HCT116 (cell line): ENCODE data around the gene CFHR2. TPM values are rescaled to one million over a fixed set of nuclear protein-coding genes. Genes with fewer than 3 reads are reported as not detected.

Experiments
- ATAC-seq: fragments of 200-7000 bp; cut with Tn5 transposase; 2 replicates; pipeline ENCODE4 v1.9.1; 2020; ENCODE audit warnings: mild to moderate bottlenecking, moderate library complexity
- BruUV-seq: library from RNA; stranded (reverse); fragments of 400-500 nt; replicated peaks from 2 replicates; lab custom pipeline; 2021; lab: Mats Ljungman, UMichigan
- CTCF ChIA-PET: fragments of 300-600 bp; sonication (Branson Sonifier 250); formaldehyde crosslinking; loops from one replicate; lab custom pipeline; 2021; ENCODE audit warnings: antibody characterized with exemption; lab: Charles Lee
- POLR2A ChIA-PET: fragments of 300-600, 350-600 bp; sonication (Branson Sonifier 250); formaldehyde crosslinking; loops from one replicate; lab custom pipeline; 2021; ENCODE audit warnings: antibody characterized with exemption; lab: Charles Lee
- RAD21 ChIA-PET, 2 experiments: fragments of 300-600 bp; sonication (Branson Sonifier 250); formaldehyde crosslinking; loops; one replicate each; lab custom pipeline; 2023; ENCODE audit warnings: low total read pairs in 2 of 2; ENCODE audit not compliant: uncharacterized antibody in 2 of 2, unreplicated experiment in 2 of 2, low non-redundant PET in 1 of 2; lab: Charles Lee
- DNase-seq: peaks from one replicate; pipeline ENCODE4 v3.0.0-alpha.2; 2010; ENCODE audit warnings: low read depth, low spot score
- H2AFZ ChIP-seq: fragments of 200-600 bp; shearing (Covaris generic), sonication (generic); 2 replicates; pipeline ENCODE4 v1.6.1; 2017; ENCODE audit warnings: low read depth, mixed run types, mixed read lengths, antibody characterized with exemption, low read length; ENCODE audit not compliant: poor library complexity, severe bottlenecking
- H3K27ac ChIP-seq: 2 replicates; pipeline ENCODE4 v1.5.1; 2012; ENCODE audit warnings: low read depth, low read length
- H3K27me3 ChIP-seq: fragments of 200-600 bp; sonication (generic); 2 replicates; pipeline ENCODE4 v1.6.1; 2016; ENCODE audit warnings: mixed run types, low read length, mixed read lengths; ENCODE audit not compliant: insufficient read depth
- H3K36me3 ChIP-seq, 2 experiments: fragments of 200-500 bp in 1 of 2; fragments of 200-600 bp in 1 of 2; sonication (Bioruptor generic) in 1 of 2; sonication (generic) in 1 of 2; 2 replicates each; pipeline versions ENCODE4 v1.5.1 to v1.6.1; 2014 to 2016; ENCODE audit warnings: low read length in 2 of 2, inconsistent platforms in 1 of 2, mixed read lengths in 1 of 2, mixed run types in 1 of 2; ENCODE audit not compliant: insufficient read depth in 2 of 2, control insufficient read depth in 1 of 2
- H3K4me1 ChIP-seq, 2 experiments: fragments of 200-600 bp in 1 of 2; sonication (generic) in 1 of 2; 2 replicates each; pipeline versions ENCODE4 v1.5.1 to v1.6.1; 2012 to 2017; ENCODE audit warnings: low read length in 2 of 2, inconsistent platforms in 1 of 2, mild to moderate bottlenecking in 1 of 2, mixed read lengths in 1 of 2, mixed run types in 1 of 2, moderate library complexity in 1 of 2; ENCODE audit not compliant: insufficient read depth in 2 of 2, control insufficient read depth in 1 of 2
- H3K4me2 ChIP-seq: fragments of 200-600 bp; sonication (generic); 2 replicates; pipeline ENCODE4 v1.6.1; 2017; ENCODE audit warnings: mixed run types, low read length, mixed read lengths
- H3K4me3 ChIP-seq, 2 experiments: fragments of 200-600 bp in 1 of 2; sonication (generic) in 1 of 2; replicated peaks in 1 of 2; 2 replicates each; pipeline ENCODE4 v1.5.1; 2011 to 2016; ENCODE audit warnings: low read length in 2 of 2, control low read depth in 1 of 2, low read depth in 1 of 2, mild to moderate bottlenecking in 1 of 2, mixed read lengths in 1 of 2, mixed run types in 1 of 2
- H3K79me2 ChIP-seq: fragments of 200-600 bp; sonication (generic); 2 replicates; pipeline ENCODE4 v1.6.1; 2017; ENCODE audit warnings: mild to moderate bottlenecking, mixed run types, low read length, moderate library complexity, mixed read lengths; ENCODE audit not compliant: insufficient read depth
- H3K9ac ChIP-seq: fragments of 200-600 bp; sonication (generic); 2 replicates; pipeline ENCODE4 v1.6.1; 2016; ENCODE audit warnings: low read length, mixed read lengths
- H3K9me2 ChIP-seq: fragments of 200-600 bp; sonication (generic), shearing (Covaris generic); 2 replicates; pipeline ENCODE4 v1.6.1; 2017; ENCODE audit warnings: mixed run types, mild to moderate bottlenecking, moderate library complexity; ENCODE audit not compliant: insufficient read depth
- H3K9me3 ChIP-seq, 2 experiments: fragments of 200-500 bp in 1 of 2; fragments of 200-600 bp in 1 of 2; sonication (Bioruptor generic) in 1 of 2; sonication (generic) in 1 of 2; 2 replicates each; pipeline ENCODE4 v1.6.1; 2014 to 2017; ENCODE audit warnings: low read length in 2 of 2, mixed read lengths in 2 of 2, inconsistent platforms in 1 of 2, low read depth in 1 of 2, mild to moderate bottlenecking in 1 of 2, mixed run types in 1 of 2, moderate library complexity in 1 of 2; ENCODE audit not compliant: control insufficient read depth in 1 of 2, insufficient read depth in 1 of 2
- H4K20me1 ChIP-seq: fragments of 200-600 bp; sonication (generic), shearing (Covaris generic); 2 replicates; pipeline ENCODE4 v1.6.1; 2017; ENCODE audit warnings: mixed run types, mild to moderate bottlenecking, moderate library complexity; ENCODE audit not compliant: insufficient read depth
- CBX3 ChIP-seq: IDR thresholded peaks from 2 replicates; pipeline ENCODE4 v1.6.1; 2012; ENCODE audit warnings: low read depth
- CEBPB ChIP-seq: IDR thresholded peaks from 2 replicates; pipeline ENCODE4 v1.6.1; 2012; ENCODE audit warnings: low read depth
- EGR1 ChIP-seq: IDR thresholded peaks from 2 replicates; pipeline ENCODE4 v1.6.1; 2012; ENCODE audit warnings: low read depth
- ELF1 ChIP-seq: IDR thresholded peaks from 2 replicates; pipeline ENCODE4 v1.6.1; 2012; ENCODE audit warnings: low read depth, borderline replicate concordance
- EZH2 ChIP-seq: fragments of 200-600 bp; sonication (generic); IDR thresholded peaks from 2 replicates; pipeline ENCODE4 v1.6.1; 2017; ENCODE audit warnings: antibody characterized with exemption, mixed run types
- JUND ChIP-seq: IDR thresholded peaks from 2 replicates; pipeline ENCODE4 v1.6.1; 2012
- REST ChIP-seq: IDR thresholded peaks from 2 replicates; pipeline ENCODE4 v1.6.1; 2012; ENCODE audit warnings: low read depth
- SIN3A ChIP-seq: IDR thresholded peaks from 2 replicates; pipeline ENCODE4 v1.6.1; 2012; ENCODE audit warnings: low read depth
- SP1 ChIP-seq: IDR thresholded peaks from 2 replicates; pipeline ENCODE4 v1.6.1; 2012; ENCODE audit warnings: low read depth
- SRF ChIP-seq: IDR thresholded peaks from 2 replicates; pipeline ENCODE4 v1.6.1; 2012; ENCODE audit warnings: low read depth
- TCF7L2 ChIP-seq: IDR thresholded peaks from 2 replicates; pipeline ENCODE4 v1.7.0; 2011; ENCODE audit warnings: borderline replicate concordance, inconsistent platforms; ENCODE audit not compliant: insufficient read depth, insufficient read length; ENCODE audit errors: extremely low read depth
- YY1 ChIP-seq: IDR thresholded peaks from 2 replicates; pipeline ENCODE4 v1.6.1; 2011; ENCODE audit warnings: low read length, low read depth, moderate library complexity, mild to moderate bottlenecking; ENCODE audit not compliant: insufficient replicate concordance; ENCODE audit errors: extremely low read depth
- ZNF274 ChIP-seq: fragments of 200-500 bp; sonication (Bioruptor generic); IDR thresholded peaks from 2 replicates; pipeline ENCODE4 v1.6.1; 2014; ENCODE audit warnings: mild to moderate bottlenecking, low read depth, low read length, inconsistent platforms
- intact Hi-C: fragments of 100-400 bp; cut with micrococcal nuclease; formaldehyde crosslinking; loops from 2 replicates; pipeline ENCODE4 v1.10.0; 2022
- total RNA-seq: library from RNA; stranded (reverse); gene quantifications from one replicate; pipeline ENCODE4 v1.2.1, GENCODE V29; 2021; ENCODE audit not compliant: unreplicated experiment

The CFHR2 gene
- total RNA-seq, 1 experiment from 2014 or later = not detected

DNA sequence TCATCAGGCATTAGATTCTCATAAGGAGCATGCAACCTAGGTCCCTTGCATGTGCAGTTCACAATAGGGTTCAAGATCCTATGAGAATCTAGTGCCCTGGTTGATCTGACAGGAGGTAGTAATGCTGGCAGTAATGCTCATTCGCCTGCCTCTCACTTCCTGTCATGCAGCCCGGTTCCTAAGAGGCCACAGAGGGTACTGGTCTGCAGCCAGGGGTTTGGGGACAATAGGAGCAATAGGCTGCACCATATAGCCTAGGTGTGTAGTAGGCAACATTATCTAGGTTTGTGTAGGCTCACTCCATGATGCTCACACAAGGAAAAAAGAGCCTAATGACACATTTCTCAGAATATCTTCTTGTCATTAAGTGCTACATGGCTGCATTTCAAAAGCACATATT is 59.6 kb downstream of the CFHR2 start:
- ChIA-PET CTCF (no interaction called here), RAD21 (no interaction called here), POLR2A (no interaction called here)
- H3K9me3 ChIP-seq = no peaks in the 10 kb centered on the region
- no peak overlapping the region for H3K27ac ChIP-seq
- intact Hi-C loops = no loop called here
- no peak overlapping the region for H2AFZ ChIP-seq
- no peaks in the 10 kb centered on the region for H3K36me3 ChIP-seq
- ATAC-seq (no peak), DNase-seq (no peak)
- H3K79me2 ChIP-seq = no peaks in the 10 kb centered on the region
- H3K27me3 ChIP-seq = no peaks in the 10 kb centered on the region
- H3K4me1 ChIP-seq = no peaks in the 10 kb centered on the region
- no peaks in the 10 kb centered on the region for H4K20me1 ChIP-seq
- H3K4me2 ChIP-seq = no peak overlapping the region
- H3K9ac ChIP-seq = no peak overlapping the region
- TF ChIP-seq EGR1 (no peak), CBX3 (no peak), TCF7L2 (no peak), ZNF274 (no peak), REST (no peak), SP1 (no peak), JUND (no peak), SRF (no peak), CEBPB (no peak), YY1 (no peak), SIN3A (no peak), ELF1 (no peak), EZH2 (no peak)
- no peak overlapping the region for H3K4me3 ChIP-seq
- H3K9me2 ChIP-seq = no peaks in the 10 kb centered on the region
- no TSS peak for BruUV-seq
